ENCODE data around the gene RAB10. TPM values are rescaled to one million over a fixed set of nuclear protein-coding genes. Genes with fewer than 3 reads are reported as not detected.

RAB10 gene
- total and polyA plus RNA-seq, 4 donors: 37.6 to 149 (median 85.2) TPM

- Histone ChIP-seq H3K9ac (ENCODE audit: insufficient read depth in 1 of 2, low read length in 2 of 2) (no peak overlapping the region), H3K4me3 (no peak overlapping the region), H3K27ac (ENCODE audit: low read depth in 1 of 2, low read length in 1 of 2) (no peak overlapping the region), H3K36me3 (ENCODE audit: control insufficient read depth in 4 of 4, insufficient read depth in 4 of 4, low read length in 4 of 4) (no peaks in the 10 kb centered on the region), H3K9me3 (ENCODE audit: control insufficient read depth in 4 of 4, insufficient read depth in 3 of 4, low read length in 3 of 4) (no peaks in the 10 kb centered on the region), H3K4me1 (ENCODE audit: control insufficient read depth in 5 of 5, insufficient read depth in 5 of 5, low read length in 5 of 5) (no peaks in the 10 kb centered on the region), H3K27me3 (ENCODE audit: control insufficient read depth in 3 of 3, insufficient read depth in 3 of 3, low read length in 2 of 3) (no peaks in the 10 kb centered on the region)
- ATAC-seq (ENCODE audit: insufficient read depth, low FRiP score) (no peak), DNase-seq (no peak)
- TF ChIP-seq CTCF (IDR thresholded peaks at IDR 0.05; ENCODE audit: control extremely low read depth, extremely low read depth): no peak
- WGBS, 2 donors: 40 to 60% methylated on average over 3 of the region's 3 CpGs
These were observed 41.9 kb upstream of the RAB10 start for GRCh38 chr2:25991965-25992364.

- no peak for ATAC-seq (ENCODE audit: insufficient read depth, low FRiP score)
These were observed 41.3 kb upstream of the RAB10 start for GRCh38 chr2:25992556-25992955.

GRCh38 chr2:25993049-25993448 is 40.8 kb upstream of the RAB10 start:
- 75 to 81% methylated on average over 5 of the region's 5 CpGs for WGBS, 2 donors
- H3K36me3 ChIP-seq (ENCODE audit: control insufficient read depth in 4 of 4, insufficient read depth in 4 of 4, low read length in 4 of 4): no peaks in the 10 kb centered on the region

More at GRCh38 chr2:25992556-25992955, 41.3 kb upstream of the RAB10 start:
- Histone ChIP-seq H3K27me3 (ENCODE audit: control insufficient read depth in 3 of 3, insufficient read depth in 3 of 3, low read length in 2 of 3) (no peaks in the 10 kb centered on the region), H3K9ac (ENCODE audit: insufficient read depth in 1 of 2, low read length in 2 of 2) (no peak overlapping the region), H3K4me3 (no peak overlapping the region), H3K4me1 (ENCODE audit: control insufficient read depth in 5 of 5, insufficient read depth in 5 of 5, low read length in 5 of 5) (no peaks in the 10 kb centered on the region), H3K9me3 (ENCODE audit: control insufficient read depth in 4 of 4, insufficient read depth in 3 of 4, low read length in 3 of 4) (no peaks in the 10 kb centered on the region), H3K27ac (ENCODE audit: low read depth in 1 of 2, low read length in 1 of 2) (no peak overlapping the region), H3K36me3 (ENCODE audit: control insufficient read depth in 4 of 4, insufficient read depth in 4 of 4, low read length in 4 of 4) (no peaks in the 10 kb centered on the region)
- TF ChIP-seq CTCF (IDR thresholded peaks at IDR 0.05; ENCODE audit: control extremely low read depth, extremely low read depth): no peak
- no peak for DNase-seq
- WGBS, 2 donors: 92% methylated on average over 8 of the region's 8 CpGs

More at GRCh38 chr2:25993049-25993448, 40.8 kb upstream of the RAB10 start:
- TF ChIP-seq CTCF (IDR thresholded peaks at IDR 0.05; ENCODE audit: control extremely low read depth, extremely low read depth): no peak
- no peak for ATAC-seq (ENCODE audit: insufficient read depth, low FRiP score)
- Histone ChIP-seq H3K9ac (ENCODE audit: insufficient read depth in 1 of 2, low read length in 2 of 2) (no peak overlapping the region), H3K27me3 (ENCODE audit: control insufficient read depth in 3 of 3, insufficient read depth in 3 of 3, low read length in 2 of 3) (no peaks in the 10 kb centered on the region), H3K4me1 (ENCODE audit: control insufficient read depth in 5 of 5, insufficient read depth in 5 of 5, low read length in 5 of 5) (no peaks in the 10 kb centered on the region), H3K27ac (ENCODE audit: low read depth in 1 of 2, low read length in 1 of 2) (no peak overlapping the region), H3K4me3 (no peak overlapping the region), H3K9me3 (ENCODE audit: control insufficient read depth in 4 of 4, insufficient read depth in 3 of 4, low read length in 3 of 4) (no peaks in the 10 kb centered on the region)
- peak in 1 of 3 donors; percentile 25 for DNase-seq
